Ishikawa (cell line): ENCODE data around the gene DHX30.

Experiments used
- CEBPB ChIP-seq: IDR thresholded peaks from 2 replicates; pipeline ENCODE4 v1.6.1; 2012
- CREB1 ChIP-seq: IDR thresholded peaks from 2 replicates; pipeline ENCODE4 v1.6.1; 2012; ENCODE audit warnings: low read depth
- EGR1 ChIP-seq: IDR thresholded peaks from 2 replicates; pipeline ENCODE4 v1.6.1; 2012
- EP300 ChIP-seq: IDR thresholded peaks from 2 replicates; pipeline ENCODE4 v1.6.1; 2012; ENCODE audit warnings: borderline replicate concordance
- FOXM1 ChIP-seq: IDR thresholded peaks from 2 replicates; pipeline ENCODE4 v1.6.1; 2012; ENCODE audit warnings: low read depth, borderline replicate concordance
- MAX ChIP-seq: IDR thresholded peaks from 2 replicates; pipeline ENCODE4 v1.6.1; 2012
- NFIC ChIP-seq: IDR thresholded peaks from 2 replicates; pipeline ENCODE4 v1.6.1; 2012
- RAD21 ChIP-seq: IDR thresholded peaks from 2 replicates; pipeline ENCODE4 v1.6.1; 2012; ENCODE audit warnings: low read depth
- REST ChIP-seq: IDR thresholded peaks from 2 replicates; pipeline ENCODE4 v1.6.1; 2012; ENCODE audit warnings: low read depth, mild to moderate bottlenecking
- TAF1 ChIP-seq: IDR thresholded peaks from 2 replicates; pipeline ENCODE4 v1.6.1; 2012; ENCODE audit warnings: low read depth, mild to moderate bottlenecking
- TCF12 ChIP-seq: IDR thresholded peaks from 2 replicates; pipeline ENCODE4 v1.6.1; 2012; ENCODE audit warnings: low read depth
- TEAD4 ChIP-seq: IDR thresholded peaks from 2 replicates; pipeline ENCODE4 v1.6.1; 2012
- USF1 ChIP-seq: IDR thresholded peaks from 2 replicates; pipeline ENCODE4 v1.6.1; 2012
- YY1 ChIP-seq: IDR thresholded peaks from 2 replicates; pipeline ENCODE4 v1.6.1; 2012; ENCODE audit warnings: low read depth
- ZBTB7A ChIP-seq: IDR thresholded peaks from 2 replicates; pipeline ENCODE4 v1.6.1; 2012; ENCODE audit warnings: low read depth

The DHX30 gene

GRCh38 chr3:47852604-47853602 is 50.0 kb downstream of the DHX30 start:
- TF ChIP-seq EGR1 (no peak), FOXM1 (no peak), MAX (no peak), CREB1 (no peak), CEBPB (no peak), USF1 (no peak), YY1 (no peak), REST (no peak), NFIC (no peak), ZBTB7A (no peak), RAD21 (no peak), EP300 (no peak), TCF12 (no peak)

- TF ChIP-seq EGR1 (no peak), CREB1 (no peak), CEBPB (no peak), EP300 (no peak), USF1 (no peak), TEAD4 (no peak), TAF1 (no peak)
These were observed 51.3 kb downstream of the DHX30 start for GRCh38 chr3:47854267-47854666.

- TF ChIP-seq TCF12, result no peak
- no peak for TF ChIP-seq REST
- no peak for TF ChIP-seq USF1
- TF ChIP-seq RAD21, result no peak
These were observed 52.0 kb downstream of the DHX30 start for GRCh38 chr3:47854720-47855455.

GRCh38 chr3:47855461-47856383 is 52.8 kb downstream of the DHX30 start:
- TF ChIP-seq RAD21 (no peak), ZBTB7A (no peak), YY1 (no peak), EGR1 (no peak), TCF12 (no peak), NFIC (no peak), REST (no peak), USF1 (no peak), MAX (no peak), FOXM1 (no peak), TAF1 (no peak), EP300 (no peak), TEAD4 (no peak), CEBPB (no peak)
